ENCODE measurements around the gene AOX1.
"Not testable (repeated sequence)": the region's sequence is repeated elsewhere in the genome, so short reads cannot be mapped to it uniquely, and the experiment has no call there.

The AOX1 gene

GRCh38 chr2:200631287-200631686 lies 45.5 kb downstream of the AOX1 start:
- no peak for DNase-seq

- DNase-seq: no peak
Measured at GRCh38 chr2:200634231-200634964, 48.6 kb downstream of the AOX1 start.

GRCh38 chr2:200635251-200635650 lies 49.4 kb downstream of the AOX1 start:
- no peak for DNase-seq

DNA sequence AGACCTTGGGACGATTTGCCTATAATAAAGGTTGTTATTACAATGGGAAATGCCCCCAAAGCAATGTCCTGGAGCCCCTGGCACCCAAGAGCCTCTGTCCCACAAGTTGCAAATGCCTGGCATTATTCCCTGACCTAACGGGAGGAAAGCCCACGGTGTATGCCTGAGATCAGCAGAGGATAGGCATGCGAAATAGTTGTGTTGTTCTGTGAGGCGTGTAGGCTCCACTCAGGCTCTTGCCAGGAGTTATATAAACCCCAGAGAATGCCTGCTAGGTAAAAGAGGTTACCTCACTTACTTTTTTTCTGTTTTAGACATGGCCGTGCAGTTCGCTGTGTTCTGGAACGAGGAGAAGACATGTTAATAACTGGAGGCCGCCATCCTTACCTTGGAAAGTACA lies 52.1 kb downstream of the AOX1 start:
- no peak for DNase-seq

- DNase-seq: no peak
Measured at GRCh38 chr2:200640176-200640575, 54.4 kb downstream of the AOX1 start.

GRCh38 chr2:200640901-200641300 lies 55.1 kb downstream of the AOX1 start:
- no peak for DNase-seq

DNA sequence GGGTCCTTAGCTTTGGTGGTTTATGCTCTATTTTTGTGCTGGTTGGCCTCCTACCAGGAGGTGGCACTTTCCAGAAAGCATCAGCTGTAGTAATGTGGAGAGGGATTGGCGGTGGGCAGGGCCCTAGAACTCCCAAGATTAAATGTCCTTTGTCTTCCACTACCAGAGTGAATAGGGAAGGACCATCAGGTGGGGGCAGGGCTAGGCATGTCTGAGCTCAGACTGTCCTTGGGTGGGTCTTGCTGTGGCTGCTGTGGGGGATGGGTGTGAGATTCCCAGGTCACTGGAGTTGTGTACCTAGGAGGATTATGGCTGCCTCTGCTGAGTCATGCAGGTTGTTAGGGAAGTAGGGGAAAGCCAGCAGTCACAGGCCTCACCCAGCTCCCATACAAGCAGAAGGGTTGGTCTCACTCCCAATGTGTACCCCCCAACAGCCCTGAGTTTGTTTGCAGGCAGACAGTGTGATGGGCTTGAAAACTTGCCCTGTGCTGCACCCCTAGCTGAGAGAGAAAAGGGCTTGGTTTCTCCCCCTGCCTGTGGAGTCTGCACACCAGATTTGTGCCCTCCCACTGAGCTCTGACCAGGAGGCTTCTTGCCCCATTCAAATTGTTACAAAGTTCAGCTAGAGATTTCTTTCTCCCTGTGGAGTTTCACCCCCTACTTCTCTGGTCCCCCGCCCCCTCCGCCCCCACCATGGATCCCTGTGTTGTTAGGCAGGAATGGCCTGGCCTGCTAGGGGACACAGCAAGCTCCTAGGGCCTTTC lies 62.9 kb downstream of the AOX1 start:
- not testable (repeated sequence) for DNase-seq

DNA sequence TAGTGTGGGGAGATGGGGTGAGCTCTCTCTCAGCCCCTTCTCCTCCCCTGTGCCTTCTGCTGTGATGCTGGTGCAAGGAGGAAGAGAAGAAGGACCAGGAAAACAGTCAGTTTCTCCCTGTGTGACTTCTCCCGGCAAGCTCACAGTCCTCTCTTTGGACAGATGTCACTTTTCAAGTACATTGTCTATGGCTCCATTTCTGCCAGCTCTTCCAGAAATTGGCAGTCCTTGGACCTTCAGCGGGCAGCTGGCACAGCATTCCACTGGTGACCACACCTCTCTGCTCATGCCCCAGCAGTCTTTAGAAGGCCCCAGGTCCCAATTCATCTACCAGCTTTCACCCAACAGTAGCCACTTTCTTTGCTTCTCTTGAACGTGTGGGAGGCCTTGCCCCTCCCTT lies 63.9 kb downstream of the AOX1 start:
- no peak for DNase-seq

DNA sequence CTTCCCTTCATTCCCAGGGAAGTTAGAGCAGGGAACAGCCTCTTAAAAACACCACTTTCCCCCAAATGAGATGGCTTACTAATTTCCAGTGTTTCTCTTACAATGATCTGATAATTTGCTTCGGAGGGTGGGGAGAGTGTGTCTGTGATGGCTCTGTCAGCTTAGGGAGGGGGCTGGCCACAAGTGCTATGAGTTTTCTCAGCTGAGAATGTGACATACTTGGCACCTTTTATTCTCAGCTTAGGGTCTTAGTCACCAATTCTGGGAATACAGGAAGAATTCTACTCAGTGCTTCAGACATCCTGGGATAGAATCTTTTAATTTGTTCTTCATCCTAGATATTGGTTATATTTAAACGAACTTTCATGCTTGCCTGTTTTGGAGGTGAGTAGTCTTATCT lies 64.4 kb downstream of the AOX1 start:
- no peak for DNase-seq

DNA sequence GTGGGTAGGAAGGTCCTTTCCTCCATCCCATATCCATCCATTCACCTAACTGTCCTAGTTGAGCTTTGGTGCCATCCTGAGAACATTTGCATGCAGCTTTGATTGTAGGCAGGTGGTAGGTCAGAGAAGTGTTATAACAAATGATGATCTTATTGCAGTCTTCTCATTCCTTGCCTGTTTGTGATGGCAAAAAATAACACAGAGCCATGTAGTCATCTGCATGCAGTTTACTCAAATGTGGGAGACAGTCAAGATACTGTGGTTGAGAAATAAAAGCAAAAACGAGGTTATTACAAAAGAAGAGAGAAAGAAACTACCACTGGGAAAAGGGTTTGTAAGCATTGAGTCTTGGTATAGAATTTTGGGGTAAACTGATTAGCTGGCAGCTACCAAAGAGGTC lies 66.3 kb downstream of the AOX1 start:
- no peak for DNase-seq

GRCh38 chr2:200653021-200653420 lies 67.2 kb downstream of the AOX1 start:
- DNase-seq: no peak

DNA sequence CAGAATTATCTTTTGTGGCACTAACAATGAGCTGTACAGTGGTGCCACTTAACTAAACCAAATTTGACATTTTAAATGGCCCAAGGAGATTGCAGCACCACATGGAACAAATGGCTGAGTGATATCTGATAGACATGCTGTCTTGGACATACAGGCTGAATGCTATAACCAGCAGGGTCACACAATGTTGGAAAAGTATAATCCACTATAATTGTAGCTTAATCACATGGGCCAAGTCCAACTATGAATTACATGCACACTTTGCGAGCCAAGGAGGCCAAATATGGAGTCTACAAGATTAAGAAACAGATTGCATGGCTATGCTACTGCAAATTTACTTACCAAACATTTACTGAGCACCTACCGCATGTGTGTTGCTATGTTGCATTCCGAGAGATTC lies 69.0 kb downstream of the AOX1 start:
- no peak for DNase-seq

DNA sequence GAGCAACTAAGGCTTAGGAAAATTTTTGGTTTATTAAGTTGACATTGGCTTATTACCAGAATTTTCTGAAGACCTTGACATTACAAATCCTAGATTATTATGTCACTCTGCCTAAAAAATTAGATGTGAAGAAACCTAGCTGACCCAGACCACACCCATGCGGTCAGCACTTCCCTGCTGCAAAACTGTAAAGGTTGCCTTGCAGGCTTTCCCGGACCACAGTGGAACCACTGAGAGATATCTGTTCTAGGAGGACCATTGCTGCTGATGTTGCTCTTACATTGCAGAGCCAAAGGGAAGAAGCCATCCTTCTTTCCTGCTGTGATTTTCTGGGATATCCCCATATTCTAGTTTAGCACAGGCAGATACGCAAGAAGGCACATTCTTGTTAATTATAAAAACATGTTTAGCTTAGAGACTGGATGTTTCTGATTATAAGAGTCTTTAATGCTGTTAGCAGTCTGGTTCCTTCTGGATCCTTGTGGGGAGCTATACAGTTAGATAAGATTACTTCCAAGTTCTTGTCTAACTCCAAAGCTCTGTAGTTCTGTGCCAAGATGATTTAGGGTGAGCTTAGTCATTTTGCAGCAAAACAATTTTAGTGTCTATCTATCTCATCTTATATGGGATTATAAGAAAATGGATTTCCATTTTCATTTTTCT lies 70.2 kb downstream of the AOX1 start:
- DNase-seq: no peak

GRCh38 chr2:200658278-200658864 lies 72.6 kb downstream of the AOX1 start:
- no peak for DNase-seq

GRCh38 chr2:200659410-200659809 lies 73.6 kb downstream of the AOX1 start:
- DNase-seq: no peak

GRCh38 chr2:200661477-200661876 lies 75.7 kb downstream of the AOX1 start:
- no peak for DNase-seq

DNA sequence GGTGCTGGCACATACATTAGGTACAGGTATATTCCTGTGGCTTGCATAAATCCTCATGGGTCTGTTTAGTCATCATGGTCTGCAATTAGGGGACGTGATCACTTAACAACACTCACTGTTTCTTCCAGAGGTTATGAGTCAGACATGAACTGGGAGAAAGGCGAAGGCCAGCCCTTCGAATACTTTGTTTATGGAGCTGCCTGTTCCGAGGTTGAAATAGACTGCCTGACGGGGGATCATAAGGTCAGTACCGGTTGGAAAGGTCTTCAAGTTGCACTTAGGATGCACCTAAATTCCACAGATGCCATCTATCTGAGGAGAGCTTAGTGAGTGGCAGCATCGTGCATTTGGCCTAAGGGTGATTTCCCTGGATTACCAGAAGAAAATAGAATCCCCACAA lies 76.9 kb downstream of the AOX1 start:
- no peak for DNase-seq

DNA sequence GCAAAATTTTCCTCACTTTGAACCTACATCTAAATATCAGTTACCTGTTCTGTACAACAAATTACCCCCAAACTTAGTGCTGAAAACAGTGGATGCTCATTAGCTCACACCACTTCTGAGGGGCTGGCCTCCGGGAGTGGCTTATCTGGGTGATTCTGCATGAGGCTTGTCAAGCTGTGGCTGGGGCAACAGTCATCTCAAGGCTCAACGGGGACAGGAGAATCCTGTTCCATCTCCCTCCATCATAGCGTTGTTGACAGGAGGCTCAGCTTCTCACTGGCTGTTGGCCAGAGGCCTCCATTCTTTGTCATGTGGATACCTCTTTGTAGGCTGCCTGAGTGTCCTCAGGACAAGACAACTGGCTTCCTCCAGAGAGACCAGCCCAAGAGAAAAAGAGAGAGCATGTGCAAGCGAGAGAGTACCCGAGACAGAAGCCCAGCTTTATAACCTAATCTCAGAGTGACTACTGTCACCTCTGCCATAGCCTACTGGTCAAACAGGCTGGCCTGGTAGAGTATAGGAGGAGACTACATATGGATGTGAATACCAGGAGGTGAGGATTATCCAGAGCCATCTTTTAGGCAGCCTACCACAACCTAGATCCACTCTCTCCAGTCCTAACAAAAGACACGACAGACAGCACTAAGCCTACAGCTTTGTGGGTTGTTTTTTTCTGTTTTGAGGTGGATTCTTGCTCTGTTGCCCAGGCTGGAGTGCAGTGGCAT lies 79.1 kb downstream of the AOX1 start:
- no peak for DNase-seq

- DNase-seq: no peak
Measured at GRCh38 chr2:200665626-200666453, 80.0 kb downstream of the AOX1 start.

GRCh38 chr2:200667413-200667812 lies 81.6 kb downstream of the AOX1 start:
- DNase-seq: no peak

DNA sequence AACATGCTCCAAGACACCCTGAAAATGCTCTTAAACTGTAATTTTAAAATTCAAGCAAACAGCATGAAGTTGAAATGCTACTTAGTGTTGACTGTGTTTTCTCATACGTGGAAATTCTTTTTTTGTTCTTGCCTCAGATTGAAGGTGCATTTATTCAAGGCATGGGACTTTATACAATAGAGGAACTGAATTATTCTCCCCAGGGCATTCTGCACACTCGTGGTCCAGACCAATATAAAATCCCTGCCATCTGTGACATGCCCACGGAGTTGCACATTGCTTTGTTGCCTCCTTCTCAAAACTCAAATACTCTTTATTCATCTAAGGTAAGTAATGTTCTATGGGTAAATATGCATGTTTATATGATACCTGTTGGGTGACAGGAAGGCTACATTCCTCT lies 82.7 kb downstream of the AOX1 start:
- no peak for DNase-seq

DNA sequence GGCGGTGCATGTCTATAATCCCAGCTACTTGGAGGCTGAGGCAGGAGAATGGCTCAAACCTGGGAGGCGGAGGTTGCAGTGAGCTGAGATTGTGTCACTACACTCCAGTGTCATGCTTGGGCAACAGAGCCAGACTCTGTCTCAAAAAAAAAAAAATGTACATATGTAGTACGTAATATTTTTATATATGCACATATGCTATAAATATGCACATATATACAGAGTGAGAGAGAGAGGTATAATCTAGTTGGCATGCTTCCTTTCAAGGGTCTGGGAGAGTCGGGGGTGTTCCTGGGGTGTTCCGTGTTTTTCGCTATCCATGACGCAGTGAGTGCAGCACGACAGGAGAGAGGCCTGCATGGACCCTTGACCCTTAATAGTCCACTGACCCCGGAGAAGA lies 83.5 kb downstream of the AOX1 start:
- no peak for DNase-seq
